ENCODE measurements around the gene LRRC25.

DNA sequence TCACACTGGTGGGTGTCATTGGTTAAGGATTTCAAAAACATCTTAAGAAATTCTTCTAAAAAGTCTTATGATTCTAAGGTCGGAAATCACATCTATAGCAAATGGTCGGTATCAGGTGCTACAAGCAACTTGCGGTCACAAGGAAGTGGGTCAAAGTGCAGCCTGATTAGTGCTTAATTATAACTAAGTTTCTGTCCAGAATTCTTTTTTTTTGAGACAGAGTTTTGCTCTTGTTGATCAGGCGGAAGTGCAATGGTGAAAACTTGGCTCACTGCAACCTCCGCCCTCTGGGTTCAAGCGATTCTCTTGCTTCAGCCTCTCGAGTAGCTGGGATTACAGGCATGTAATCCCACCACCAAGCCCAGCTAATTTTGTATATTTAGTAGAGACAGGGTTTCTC is 12.6 kb downstream of the LRRC25 start:
- TF ChIP-seq SUZ12 (IDR thresholded peaks at IDR 0.05) = no peak
- TF ChIP-seq, protein P1, sequence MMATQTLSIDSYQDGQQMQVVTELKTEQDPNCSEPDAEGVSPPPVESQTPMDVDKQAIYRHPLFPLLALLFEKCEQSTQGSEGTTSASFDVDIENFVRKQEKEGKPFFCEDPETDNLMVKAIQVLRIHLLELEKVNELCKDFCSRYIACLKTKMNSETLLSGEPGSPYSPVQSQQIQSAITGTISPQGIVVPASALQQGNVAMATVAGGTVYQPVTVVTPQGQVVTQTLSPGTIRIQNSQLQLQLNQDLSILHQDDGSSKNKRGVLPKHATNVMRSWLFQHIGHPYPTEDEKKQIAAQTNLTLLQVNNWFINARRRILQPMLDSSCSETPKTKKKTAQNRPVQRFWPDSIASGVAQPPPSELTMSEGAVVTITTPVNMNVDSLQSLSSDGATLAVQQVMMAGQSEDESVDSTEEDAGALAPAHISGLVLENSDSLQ (IDR thresholded peaks at IDR 0.05) = no peak
